HG03175 (cell line): ENCODE data around the gene SEC23A.
"Not testable (repeated sequence)": the region's sequence is repeated elsewhere in the genome, so short reads cannot be mapped to it uniquely, and the experiment has no call there.

Experiments
- ATAC-seq: cut with Tn5 transposase; IDR thresholded peaks from one replicate; pipeline ENCODE4 v1.9.1; 2021; ENCODE audit warnings: mild to moderate bottlenecking, moderate library complexity; ENCODE audit not compliant: unreplicated experiment

The SEC23A gene

DNA sequence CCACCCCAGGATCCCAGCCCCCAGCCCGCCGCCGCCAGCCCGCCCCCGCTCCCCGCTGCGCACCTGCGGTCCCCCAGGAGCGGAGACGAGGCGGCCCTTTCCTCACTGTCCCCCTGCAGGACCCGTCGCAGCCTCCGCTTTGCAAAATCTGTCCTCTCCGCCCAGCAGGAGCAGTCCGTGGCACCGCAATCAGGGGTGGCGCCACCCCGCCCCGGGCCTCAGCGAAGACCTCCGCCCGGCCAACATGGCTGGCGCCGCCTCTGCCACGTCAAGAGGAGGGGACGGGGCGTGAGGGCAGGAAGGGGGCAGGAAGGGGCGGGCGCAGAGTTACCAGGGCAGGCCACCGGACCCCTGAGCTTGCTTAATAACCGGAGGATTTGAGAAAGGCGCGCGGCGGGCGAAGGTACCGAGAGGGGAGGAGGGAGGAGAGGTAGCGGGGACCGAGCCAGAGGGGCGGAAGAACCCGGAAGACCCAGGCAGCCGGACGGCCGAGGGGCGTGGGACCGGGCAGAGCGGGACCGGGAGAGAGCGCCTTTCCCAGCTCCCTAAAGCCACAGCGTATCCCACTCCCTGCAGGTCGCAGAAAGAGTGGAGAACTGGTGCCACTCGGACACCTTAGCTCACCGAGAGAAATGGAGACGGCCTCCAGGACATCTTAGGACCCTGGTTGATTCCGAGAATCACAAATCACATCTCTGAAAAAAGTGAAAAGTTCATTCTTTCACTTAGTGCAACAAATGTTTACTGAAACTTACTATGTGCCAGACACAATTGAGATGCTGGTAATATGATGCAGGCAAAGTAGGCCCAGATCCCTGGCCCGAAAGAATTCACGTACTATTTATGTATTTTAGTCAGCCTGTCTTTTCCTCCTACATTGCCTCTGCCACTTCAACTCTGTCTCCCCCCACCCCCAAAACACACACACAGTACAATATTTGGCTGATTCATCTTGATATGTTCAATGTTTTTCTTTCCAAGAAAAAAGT, at the start of gene SEC23A:
SEC23A (minus strand) TSS at position 267 of the 989 bp plus-strand sequence. CDS start 7,117 bp downstream, outside the sequence.
- ATAC-seq = peak; percentile 89

DNA sequence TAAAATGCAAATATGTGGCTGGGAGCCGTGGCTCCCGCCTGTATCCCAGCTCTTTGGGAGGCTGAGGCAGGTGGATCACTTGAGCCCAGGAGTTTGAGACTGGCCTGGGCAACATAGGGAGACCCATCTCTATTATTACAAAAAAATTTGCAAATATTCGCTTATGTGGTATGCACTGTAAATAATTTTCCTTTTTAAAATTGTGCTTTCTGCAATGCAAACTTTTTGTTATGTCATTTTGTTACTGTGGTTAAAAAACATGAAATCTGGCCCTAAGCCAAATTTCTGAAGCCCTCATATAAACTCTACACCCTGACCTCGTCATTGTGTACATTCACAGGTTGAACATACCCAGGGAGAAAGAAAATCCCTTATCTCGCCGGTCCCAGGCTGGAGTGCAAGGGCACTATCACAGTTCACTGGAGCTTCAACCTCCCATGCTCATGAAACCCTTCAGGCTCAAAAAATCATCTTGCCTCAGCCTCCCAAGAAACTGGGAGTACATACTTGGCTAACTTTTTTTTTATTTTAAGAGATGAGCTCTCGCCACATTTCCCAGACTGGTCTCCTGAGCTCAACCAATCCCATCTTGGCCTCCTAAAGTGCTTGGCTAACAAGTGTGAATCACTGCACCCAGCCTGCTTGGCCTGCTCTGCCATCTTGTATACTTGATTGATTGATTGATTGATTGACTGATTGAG, 42.4 kb upstream of the SEC23A start:
- no peak for ATAC-seq

DNA sequence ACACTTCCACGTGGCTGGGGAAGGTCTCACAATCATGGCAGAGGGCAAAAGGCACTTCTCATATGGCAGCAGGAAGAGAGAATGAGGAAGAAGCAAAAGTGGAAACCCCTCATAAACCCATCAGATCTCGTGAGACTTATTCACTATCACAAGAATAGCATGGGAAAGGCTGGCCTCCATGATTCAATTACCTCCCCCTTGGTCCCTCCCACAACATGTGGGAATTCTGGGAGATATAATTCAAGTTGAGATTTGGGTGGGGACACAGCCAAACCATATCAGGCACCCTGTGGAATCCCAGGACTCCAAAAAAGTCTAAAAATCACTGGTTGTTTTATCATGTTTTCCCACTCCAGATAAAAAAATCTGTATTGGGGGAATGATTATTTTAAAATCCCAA, 40.2 kb upstream of the SEC23A start:
- not testable (repeated sequence) for ATAC-seq

DNA sequence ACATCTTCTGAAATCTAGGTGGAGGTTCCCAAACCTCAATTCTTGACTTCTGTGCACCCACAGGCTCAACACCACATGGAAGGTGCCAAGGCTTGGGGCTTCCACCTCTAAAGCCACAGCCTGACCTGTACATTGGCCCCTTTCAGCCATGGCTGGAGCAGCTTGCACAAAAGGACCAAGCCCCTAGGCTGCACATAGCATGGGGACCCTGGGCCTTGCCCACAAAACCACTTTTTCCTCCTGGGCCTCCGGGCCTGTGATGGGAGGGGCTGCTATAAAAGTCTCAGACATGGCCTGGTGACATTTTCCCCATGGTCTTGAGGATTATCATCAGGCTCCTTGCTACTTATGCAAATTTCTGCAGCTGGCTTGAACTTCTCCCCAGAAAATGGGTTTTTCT, 38.6 kb upstream of the SEC23A start:
- not testable (repeated sequence) for ATAC-seq

DNA sequence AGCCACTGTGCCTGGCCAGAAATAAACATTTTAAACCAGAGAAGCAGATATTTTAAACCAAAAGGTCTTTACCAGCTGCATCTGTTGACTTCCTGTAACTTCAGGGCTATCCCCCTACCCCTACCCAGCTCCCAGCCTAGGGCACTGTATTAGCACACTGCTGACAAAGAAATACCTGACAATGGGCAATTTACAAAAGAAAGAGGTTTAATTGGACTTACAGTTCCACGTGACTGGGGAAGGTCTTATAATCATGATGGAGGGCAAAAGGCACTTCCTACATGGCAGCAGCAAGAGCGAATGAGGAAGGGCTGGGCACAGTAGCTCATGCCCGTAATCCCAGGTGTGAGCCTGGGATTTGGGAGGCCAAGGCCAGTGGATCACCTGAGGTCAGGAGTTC, 37.1 kb upstream of the SEC23A start:
- ATAC-seq = no peak

DNA sequence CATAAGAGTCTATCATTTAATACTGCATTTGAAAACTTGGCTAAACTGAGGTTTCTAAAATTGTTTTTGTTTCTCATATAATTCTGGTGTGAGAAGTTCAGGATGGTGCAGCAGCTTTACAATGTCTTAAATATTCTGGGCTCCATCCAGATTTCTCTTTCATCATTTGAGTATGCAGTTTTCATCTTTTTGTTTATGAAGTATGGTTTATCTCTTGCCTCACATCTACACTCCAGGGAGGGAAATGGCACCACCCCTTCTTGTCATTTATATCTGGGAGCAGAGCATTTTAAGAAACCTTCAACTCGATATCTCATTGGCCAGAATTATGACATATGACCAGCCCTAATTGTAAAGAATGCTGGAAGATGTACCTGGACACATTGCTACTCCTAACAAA, 35.4 kb upstream of the SEC23A start:
- no peak for ATAC-seq

DNA sequence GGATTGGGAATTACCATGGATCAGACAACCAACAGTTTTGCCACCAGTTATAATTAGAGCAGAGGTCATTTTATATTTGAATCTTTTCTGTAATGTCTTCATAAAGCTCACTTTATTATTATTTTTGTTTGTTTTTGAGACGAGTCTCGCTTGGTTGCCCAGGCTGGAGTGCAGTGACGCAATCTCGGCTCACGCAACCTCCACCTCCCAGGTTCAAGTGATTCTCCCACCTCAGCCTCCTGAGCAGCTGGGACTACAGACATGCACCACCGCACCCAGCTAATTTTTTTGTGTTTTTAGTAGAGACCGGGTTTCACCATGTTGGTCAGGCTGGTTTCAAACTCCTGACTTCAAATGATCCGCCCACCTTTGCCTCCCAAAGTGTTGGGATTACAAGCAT, 34.8 kb upstream of the SEC23A start:
- not testable (repeated sequence) for ATAC-seq

DNA sequence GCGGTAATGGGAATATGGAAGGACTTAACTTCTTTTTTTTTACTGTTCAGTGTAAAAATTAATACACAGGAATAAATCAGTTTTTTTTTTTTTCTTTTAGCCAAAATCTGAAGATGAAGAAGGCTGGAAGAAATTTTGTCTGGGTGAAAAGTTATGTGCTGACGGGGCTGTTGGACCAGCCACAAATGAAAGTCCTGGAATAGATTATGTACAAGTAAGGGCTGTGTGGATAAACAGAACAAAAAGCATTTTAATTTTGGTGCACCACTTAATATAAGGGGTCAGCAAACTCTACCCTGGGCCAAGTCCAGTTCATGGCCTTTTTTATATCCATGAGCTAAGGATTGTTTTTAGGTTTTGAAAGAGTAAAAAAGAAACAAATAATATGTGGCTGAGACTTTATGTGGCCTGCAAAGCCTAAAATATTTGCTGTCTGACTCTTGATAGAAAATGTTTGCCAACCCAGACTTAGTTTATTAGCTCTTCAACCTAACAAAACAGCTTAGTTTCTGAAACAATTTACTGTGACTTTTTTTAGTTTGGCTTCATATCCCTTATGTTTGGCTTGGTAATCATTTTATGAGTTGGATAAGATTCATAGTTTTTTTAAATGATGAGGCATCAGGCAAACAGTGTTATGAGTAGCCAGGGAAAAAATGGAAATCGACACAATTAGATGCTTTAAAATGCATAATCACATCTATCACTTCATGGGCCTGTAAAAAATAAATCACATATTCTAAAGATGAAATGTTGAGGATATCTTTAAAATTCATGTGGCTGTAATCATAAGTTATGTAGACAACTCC, 19.5 kb upstream of the SEC23A start:
- no peak for ATAC-seq

DNA sequence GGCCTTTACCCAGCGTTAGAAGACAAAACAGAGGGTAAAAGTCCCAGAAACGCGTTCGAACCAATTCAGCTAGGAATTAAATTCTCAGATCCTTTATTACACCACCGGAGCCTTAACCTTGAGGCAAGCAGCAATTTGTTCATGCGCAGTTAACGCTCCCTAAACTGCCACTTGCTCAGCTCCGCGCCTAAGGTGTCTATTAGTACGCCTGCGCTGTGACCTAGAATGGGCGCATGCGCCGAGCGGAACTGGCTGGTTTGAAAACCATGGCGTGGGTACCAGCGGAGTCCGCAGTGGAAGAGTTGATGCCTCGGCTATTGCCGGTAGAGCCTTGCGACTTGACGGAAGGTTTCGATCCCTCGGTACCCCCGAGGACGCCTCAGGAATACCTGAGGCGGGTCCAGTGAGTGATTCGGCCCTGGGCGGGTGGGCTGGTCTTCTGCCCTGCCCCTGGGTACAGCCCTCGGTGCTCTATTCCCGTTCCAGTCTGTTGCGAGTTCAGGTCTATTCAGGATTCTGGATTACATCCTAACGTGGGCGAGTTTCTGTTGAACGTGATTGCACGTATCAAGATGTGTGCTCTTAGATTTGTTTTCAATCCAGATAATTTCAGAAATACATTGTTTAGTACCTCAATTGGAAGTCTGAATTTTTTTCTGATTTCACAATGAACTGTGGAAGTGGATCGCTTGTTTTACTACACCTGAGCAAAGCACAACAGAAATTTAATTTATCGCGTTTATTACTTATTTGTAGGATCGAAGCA, 11.2 kb upstream of the SEC23A start, which contains the start of gene GEMIN2:
GEMIN2 (plus strand) TSS at position 251 of the 766 bp plus-strand sequence; CDS start at position 267, 16 bp downstream.
- ATAC-seq = peak; percentile 92

DNA sequence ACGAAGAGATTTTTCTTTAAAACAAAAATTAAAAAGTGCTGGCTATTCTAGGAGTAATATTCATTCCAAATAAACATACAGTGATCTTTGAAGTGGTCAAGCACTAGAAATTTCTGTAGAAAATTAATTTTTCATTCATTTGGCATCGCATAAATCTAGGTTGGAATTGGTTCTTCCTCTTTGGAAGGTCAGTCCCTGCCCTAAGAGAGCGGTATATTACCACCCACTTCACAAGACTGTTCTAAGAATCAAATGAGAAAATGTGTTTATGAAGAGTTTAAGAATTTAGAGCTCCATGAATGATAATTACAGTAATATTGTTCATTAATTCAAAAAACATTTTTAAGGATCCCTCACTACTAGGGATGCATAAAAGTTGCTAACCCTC, 10.6 kb upstream of the SEC23A start:
- ATAC-seq = no peak

DNA sequence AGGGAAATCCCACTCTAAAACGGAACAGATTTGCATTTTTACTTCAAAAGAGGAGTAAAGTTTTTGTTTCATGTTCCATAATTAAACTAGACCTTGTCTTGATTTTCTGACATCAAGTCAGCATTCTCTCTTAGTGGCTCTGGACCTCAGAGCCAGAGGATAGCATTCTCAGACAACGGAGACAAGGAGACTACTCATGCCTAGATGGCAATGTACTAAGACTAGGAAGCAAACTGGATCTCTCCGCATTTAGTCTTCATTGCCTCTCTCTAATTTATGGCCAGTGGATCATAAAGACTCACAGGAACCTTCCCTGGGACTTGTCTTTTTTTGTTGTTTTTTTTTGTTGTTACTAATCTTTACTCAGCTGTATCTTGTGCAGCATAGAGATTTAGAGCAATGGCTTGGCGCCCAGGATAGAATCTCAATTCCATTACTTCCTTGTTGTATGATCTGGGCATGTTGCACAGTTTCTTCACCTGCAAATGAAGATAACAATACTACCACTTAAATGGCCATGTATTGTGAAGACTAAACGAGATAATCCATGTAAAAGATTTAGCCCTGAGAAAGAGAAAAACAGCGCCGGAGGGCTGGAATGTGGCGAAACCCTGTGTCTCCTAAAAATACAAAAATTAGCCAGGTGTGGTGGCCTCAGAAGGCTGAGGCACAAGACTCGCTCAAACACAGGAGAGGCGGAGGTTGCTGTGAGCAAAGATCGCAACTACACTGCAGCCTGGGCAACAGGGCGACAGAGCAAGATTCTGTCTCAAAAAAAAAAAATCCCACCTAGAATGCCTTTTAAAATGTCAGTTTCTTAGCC, 7.1 kb upstream of the SEC23A start:
- ATAC-seq = no peak

DNA sequence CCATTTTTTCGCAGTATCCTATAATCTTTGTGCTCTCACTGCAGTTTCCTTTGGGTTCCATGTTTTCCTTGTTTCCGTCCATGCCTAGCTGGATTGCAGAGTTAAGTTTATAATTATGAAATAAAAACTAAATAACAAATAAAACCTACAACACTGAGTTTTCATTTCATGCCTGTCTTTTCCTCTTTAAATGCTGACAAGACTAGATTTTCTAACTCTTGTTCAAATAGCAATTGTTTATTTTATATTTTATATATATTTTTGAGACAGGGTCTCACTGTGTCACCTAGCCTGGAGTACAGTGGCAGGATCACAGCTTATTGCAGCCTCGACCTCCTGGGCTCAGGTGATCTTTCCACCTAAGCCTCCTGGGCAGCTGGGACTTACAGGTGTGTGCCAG, 5.8 kb upstream of the SEC23A start:
- no peak for ATAC-seq

DNA sequence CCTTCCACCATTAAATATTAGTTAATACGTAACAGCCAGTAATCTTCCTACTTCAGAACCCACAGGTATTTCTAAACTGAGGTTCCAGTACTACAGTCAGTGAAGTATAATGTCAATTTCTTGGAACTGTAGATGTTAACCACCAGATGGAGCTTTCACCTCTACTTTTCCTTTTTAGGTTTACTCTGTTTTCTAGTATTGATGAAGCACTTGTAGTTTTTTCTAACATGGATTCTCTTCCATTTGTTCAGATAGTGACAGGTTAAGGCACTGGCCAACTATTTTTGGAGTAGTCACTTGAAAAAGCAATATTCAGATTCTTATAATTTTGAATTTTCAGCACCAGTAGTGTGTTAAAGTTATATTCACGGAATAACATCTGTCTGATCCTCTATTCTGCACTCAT, 4.6 kb upstream of the SEC23A start:
- ATAC-seq = no peak

DNA sequence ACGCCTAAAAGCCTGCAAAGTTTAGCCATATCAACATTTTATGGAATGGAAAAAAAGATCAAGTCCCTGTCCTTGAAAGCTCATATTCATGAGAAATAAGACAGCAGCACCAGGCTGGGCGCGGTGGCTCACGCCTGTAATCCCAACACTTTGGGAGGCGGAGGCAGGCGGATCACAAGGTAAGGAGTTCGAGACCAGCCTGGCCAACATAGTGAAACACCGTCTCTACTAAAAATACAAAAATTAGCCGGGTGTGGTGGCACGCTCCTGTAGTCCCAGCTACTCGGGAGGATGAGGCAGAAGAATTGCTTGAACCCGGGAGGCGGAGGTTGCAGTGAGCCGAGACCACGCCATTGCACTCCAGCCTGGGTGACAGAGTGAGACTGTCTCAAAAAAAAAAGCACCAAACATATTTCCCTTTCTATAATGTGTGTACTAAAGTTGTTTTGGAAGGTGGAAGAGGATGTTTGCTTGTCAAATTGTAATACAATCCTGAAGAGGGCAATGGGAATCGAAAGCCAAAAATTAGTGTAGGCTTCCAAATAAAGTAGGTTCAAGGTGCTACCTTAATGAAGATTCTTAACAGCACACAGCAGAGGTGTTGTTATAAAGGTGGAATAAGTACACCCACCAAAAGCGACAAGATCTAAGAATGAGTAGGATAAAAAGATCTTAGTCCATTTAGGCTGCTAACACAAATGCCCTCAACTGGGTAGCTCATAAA, 1.2 kb upstream of the SEC23A start:
- ATAC-seq = not testable (repeated sequence)

DNA sequence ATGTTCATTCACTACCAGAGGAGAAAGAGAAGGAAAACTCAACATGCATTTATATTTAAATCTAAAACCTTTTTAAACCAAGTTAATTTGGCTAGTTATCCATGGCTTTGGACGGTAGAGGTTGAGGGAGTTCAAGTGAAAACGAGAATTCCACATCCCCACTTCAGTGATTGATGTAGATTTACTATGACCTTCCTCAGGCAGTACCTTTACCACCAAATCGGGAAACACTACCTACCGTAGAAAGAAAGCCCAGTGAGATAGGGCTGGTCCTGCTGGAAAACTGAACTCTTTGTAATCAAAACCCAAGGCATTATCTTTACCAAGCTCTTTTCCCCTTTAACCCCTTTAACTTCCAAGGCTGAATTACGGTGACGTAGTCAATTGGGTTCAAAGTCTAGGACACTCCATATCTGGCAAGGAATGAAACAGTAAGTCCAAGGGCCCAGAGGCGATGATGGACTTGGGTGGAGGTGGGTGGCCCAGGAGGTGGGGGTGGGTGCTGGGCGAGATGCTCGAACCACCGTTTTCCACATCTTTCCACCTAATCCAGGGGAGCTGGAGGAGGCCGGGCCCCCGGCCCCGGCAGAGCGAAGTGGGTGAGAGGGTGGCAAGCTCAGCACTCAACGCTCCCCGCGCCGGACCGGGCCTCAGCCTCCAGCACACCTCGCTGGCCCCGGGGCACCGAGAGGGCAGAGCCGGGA, 618 bp downstream of the SEC23A start:
- ATAC-seq = peak; percentile 14

DNA sequence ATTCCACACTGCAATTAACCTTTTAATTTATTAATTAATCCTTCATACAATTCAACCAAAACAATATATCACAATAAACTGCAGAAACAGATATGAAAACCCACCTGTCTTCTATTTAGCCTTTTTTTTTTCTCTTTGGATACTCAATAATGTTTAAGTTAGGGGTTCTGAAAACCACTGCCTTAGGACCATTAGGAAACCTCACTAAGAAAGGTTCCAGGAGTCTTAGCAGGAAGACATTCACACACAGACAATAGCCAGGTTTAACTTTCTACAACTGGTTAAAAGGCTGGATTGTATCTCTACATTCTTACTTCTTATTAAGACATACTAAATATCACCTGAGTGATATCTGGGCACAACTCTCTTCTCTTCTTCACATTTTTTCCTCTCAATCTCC, 3.3 kb downstream of the SEC23A start:
- ATAC-seq = no peak

DNA sequence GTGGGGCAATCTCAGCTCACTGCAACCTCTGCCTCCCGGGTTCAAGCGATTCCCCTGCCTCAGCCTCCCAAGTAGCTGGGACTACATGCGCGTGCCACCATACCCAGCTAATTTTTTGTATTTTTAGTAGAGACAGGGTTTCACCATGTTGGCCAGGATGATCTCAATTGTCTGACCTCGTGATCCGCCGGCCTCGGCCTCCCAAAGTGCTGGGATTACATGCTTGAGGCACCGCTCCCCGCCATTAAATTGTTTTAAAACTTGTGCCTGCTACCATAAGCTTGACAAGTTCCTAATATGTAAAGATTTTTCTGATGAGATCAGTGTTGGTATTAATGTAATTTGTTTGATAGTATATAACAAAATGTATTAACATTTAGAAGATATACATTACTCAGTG, 3.8 kb downstream of the SEC23A start:
- ATAC-seq = not testable (repeated sequence)

DNA sequence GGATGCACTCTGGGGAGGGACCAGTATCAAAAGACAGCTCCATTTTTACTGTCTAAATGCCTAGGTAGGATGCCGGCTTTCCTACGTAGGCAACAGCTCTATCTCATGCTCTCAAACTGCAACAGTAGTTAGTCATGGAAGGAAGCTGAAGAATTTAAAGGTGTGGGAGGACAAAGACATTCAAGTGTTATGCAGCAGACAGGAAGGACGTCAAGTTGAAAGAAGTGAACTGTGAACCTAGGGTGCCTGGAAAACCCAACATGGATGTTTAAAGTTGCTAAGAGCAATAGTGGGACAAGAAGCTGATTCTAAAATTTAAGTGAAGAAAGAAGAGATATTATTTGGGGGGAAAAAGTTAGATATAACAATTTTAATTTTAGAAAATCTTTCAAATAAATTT, 5.9 kb downstream of the SEC23A start:
- ATAC-seq = no peak
